SK-N-DZ (cell line): Measurements from ENCODE around the gene SLC35B1. TPM values are rescaled to one million over a fixed set of nuclear protein-coding genes. Genes with fewer than 3 reads are reported as not detected.

ENCODE experiments used
- DNase-seq: peaks from one replicate; pipeline ENCODE4 v3.0.0-alpha.2; 2015; ENCODE audit warnings: low spot score
- polyA plus RNA-seq, 2 experiments: library from polyadenylated mRNA; depleted of rRNA; stranded (reverse); fragments of >200 nt; gene quantifications; 2 replicates each; pipeline ENCODE4 v1.2.3, GENCODE V29; 2014

Gene SLC35B1
- 94.9 and 178 TPM in 2 replicates for polyA plus RNA-seq (2014; cell fraction: cytosol; rRNA removed)
- 127 and 153 TPM in 2 replicates for polyA plus RNA-seq (2014; cell fraction: nucleus; rRNA removed)

DNA sequence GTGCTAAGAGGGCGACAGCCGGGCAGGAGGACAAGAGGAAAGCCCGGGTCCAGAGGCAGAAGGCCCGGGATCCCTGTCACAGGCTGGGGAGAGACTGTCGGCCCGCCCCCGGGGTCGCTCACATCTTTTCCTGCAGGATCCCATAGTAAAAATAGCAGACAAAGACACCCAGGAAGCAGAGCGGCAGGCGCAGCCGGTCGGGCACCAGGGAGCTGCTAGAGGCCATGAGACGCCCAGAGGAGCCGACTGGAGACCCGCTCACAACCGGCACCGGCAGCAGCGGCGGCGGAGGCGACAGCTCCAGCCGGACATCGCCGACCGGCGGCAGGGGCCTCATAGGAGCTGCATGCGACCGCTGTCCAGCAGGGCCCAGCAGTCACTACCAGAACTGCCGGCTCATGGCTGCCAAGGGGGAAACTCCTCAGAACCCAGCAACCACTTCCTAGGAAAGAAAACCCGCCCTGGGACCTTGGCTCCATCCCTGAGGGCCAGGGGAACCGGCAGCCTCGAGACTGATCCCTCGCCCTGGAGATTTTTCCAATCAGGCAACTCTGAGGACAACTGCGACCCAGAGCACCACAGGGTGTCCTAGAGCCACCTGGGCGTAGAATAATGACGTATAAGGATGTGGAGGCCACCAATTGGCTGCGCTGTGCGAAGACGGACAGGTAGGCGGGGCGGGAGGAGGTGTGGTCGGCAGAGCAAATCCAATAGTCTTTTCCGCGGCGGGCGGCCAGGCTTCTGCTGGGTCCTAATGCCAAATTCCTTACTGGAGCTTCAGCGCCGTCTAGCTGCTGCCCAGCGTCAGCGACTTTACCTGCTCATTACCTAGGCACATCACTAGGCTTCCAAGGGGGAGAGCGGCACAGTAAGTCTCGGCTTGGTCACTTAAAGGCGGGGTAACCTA, at the start of gene SLC35B1:
TSS of gene SLC35B1 (minus strand) at position 357 of the 907 bp plus-strand sequence. CDS start at position 226, 131 bp downstream.
- DNase-seq: peak; percentile 99

- DNase-seq: no peak
These were observed 49.5 kb upstream of the SLC35B1 start for GRCh38 chr17:49757151-49757777.

DNA sequence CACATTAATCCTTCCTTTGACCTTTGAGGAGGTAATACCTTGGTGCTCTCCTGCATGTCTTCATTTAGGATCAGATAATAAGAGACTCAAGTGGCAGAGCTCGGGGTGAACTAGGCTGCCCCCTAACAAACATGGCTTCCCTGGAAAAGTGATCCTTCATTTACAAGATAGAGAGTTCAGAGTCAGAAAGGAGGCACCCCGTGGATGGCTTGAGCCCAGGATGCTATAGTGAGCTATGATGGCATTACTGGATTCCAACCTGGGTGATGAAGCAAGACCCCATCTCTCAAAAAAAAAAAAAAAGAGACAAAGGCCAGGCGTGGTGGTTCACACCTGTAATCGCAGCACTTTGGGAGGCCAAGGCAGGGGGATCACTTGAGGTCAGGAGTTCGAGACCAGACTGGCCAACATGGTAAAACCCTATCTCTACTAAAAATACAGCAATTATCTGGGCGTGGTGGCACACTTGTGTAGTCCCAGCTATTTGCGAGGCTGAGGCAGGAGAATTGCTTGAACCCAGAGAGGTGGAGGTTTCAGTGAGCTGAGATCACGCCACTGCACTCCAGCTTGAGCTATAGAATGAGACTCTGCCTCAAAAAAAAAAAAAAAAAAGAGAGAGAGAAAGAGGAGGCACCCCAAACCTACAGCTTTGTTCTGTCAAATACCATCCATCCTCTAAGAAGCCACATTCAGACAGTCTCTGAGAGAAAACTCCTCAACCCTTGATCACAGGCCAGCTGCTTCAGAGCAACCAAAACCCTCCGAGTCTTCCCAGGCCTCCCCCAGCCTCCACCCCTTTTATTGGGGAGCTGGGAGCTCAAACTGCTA, 48.8 kb upstream of the SLC35B1 start:
- no peak for DNase-seq

- no peak for DNase-seq
These were observed 48.0 kb upstream of the SLC35B1 start for GRCh38 chr17:49755663-49756283.

GRCh38 chr17:49753959-49754391, 46.2 kb upstream of the SLC35B1 start:
- no peak for DNase-seq

GRCh38 chr17:49752508-49752907, 44.7 kb upstream of the SLC35B1 start:
- DNase-seq: no peak

DNA sequence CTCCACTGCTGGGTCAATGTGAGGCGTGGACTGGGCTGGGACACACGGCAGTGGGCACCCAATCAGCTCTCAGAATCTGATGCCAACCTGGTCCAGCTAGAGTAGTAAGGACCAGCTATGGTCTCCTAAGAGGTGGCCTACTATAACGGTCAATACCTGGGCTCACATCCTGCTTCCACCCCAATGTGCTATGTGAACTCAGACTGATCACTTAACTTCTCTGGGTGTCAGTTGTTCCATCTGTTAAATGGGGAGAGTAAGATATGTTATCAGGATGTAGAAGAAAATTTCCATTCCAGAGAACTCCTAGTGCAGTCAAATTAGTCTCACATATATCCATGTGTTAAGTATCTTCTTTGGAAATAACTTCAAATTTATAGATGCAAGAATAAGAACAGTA, 42.0 kb upstream of the SLC35B1 start:
- no peak for DNase-seq

DNA sequence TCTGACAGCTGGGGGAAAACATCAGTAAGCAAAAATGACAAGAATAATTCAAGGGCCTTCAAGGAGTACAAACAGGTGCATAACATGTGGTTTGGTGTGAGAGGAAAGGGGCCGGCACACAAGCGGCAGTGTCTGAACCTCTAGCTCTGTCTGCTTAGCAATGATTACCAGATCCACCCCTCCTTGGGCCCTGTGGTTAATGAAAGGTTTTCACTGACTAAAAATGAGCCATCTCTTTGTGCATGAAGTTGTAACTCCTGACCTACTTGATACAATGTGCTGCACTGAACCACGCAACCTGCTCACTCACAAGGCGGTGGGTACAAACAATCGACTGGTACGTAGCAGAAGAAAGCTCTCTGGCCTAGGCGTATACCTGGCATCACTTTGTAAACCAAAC, 41.0 kb upstream of the SLC35B1 start:
- DNase-seq: no peak

GRCh38 chr17:49748223-49748622, 40.5 kb upstream of the SLC35B1 start:
- DNase-seq: no peak

DNA sequence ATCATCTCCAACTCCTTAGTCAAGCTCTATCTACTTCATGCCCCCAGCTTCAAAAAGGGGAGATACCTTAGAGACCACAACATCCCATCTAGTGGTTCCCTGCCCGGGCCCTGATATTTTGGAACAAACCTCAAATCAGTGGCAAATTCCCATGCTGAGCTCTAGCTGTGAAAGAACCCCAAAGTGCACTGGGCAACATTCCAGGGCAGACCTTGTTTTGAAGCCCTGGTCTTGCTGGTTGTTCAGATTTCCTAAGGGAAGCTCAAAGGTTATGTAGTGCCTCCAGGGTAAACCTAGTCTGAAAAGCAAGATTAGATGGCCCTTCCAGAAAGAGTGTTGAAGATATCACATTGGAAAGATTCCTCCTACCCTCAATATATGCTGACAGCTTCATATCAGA, 39.9 kb upstream of the SLC35B1 start:
- DNase-seq: no peak

GRCh38 chr17:49746791-49747490, 39.2 kb upstream of the SLC35B1 start:
- DNase-seq: no peak

DNA sequence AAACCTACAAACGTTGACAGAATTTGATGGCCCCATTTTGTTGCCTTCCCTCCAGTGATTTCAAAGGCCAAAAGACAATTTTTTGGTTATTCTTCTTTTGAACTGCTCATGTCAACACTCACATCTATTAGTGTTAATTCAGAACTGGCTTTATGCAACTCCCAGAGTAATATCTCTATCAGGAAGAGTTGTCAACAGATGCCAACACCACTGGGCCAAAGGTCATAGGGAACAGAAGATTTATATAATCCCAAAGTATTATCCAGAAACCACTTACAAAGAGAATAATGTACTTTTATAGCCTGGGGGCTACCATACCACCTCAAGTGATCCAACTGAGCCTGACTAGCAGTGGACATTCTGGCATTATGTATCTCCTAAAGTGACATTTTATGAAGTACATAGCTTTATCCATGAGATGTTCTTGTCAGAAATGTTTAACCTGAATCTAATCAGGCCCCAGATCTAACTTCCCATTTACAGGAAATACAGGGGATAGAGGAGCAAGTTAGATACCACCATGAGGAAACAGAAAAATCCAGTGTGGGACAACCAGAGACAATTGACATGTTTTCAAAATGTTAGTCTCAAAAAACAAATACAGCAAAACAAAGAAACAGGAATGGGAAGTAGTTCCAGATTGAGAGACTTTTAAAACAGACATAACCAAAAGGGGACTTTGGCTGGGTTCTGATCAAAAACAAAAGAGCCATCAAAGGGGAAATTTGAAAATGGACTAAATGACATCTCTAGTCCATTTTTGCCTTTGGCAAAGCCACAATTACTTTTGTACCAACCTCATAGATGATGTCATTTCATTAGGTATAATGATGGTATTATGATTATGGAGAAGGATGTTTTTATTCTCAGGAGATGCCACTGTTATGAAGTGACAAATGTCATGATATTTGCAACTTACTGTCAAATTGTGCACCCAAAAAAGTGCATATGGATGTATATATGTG, 37.7 kb upstream of the SLC35B1 start:
- DNase-seq: no peak

GRCh38 chr17:49742166-49742638, 34.4 kb upstream of the SLC35B1 start:
- no peak for DNase-seq

GRCh38 chr17:49741692-49742076, 33.9 kb upstream of the SLC35B1 start:
- no peak for DNase-seq

DNA sequence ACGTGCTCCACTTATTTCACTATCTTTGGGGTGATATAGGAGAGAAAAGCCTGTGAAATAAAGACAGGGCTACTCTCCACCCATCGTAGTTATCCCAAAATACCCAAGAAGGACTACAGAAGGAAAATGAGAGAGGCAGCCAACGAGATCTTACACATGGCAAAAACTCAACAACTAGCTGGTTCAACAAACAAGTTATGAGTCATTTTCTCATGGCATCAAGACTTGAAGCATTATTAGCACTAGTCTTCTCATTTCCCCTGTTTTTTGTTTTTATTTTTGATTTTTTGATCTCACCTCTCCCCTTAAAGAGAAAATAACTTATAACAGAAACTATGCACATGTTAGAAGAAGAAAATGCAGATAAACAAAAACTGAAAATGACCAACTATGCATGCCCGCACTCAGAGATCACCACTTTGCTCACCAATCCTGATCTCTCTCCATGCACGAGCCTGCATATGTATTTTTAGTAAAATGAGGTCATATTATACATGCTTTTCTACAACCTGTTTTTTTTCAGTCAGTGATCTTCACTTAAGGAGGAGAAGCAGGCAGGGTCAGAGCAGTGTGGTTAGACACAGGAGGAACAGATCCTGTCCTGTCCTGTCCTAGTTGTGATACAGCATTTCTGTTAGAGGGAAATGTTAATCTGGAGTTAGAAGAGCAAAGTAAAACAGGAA, 33.4 kb upstream of the SLC35B1 start:
- no peak for DNase-seq

DNA sequence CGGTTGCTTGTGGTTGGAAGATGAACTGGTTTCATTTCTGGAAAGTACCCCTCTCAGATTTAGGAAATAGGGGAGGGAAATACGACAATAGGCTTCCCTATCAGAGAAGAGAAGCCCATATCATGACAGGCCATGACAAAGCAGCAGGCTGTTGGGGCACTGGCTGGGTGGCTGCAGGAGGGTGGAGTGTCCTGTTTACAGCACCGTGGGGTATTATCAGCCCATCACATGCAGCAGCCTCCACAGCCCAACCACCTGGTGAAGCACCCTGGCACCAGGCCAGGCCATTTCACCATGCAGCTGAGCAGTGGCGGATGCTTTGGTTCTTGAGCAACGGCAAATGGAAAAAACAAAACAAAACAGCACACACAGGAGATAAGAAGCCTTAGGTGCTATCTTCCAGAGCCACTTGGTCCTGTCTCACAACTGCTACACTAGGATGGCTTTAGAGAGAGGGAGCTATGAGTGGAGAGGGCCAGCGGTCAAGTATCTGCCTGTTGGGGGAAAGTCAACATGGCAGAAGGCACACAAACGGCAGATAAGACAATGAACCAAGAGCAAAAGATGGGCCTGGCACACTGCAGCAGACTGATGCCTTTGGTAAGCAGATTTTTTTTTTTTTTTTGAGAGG, 32.0 kb upstream of the SLC35B1 start:
- peak; percentile 54 for DNase-seq

GRCh38 chr17:49738456-49739163, 30.8 kb upstream of the SLC35B1 start:
- DNase-seq: no peak
